H1 (cell line): ENCODE results near the gene CACNA2D1. TPM values are rescaled to one million over a fixed set of nuclear protein-coding genes. Genes with fewer than 3 reads are reported as not detected.

Source experiments
- CTCF ChIA-PET: fragments of 300-600 bp; sonication (Branson Sonifier 250); formaldehyde crosslinking; loops from one replicate; lab custom pipeline; 2021; ENCODE audit not compliant: partially characterized antibody; lab: Charles Lee
- POLR2A ChIA-PET: fragments of 300-600 bp; sonication (Branson Sonifier 250); formaldehyde crosslinking; loops from one replicate; lab custom pipeline; 2021; ENCODE audit warnings: inconsistent platforms; ENCODE audit not compliant: partially characterized antibody; lab: Charles Lee
- DNase-seq, 2 experiments: peaks; one replicate each; pipeline versions ENCODE4 v3.0.0 to v3.0.0-alpha.2; 2010 to 2022; ENCODE audit warnings: low spot score in 2 of 2, low read depth in 1 of 2, mixed read lengths in 1 of 2
- FAIRE-seq: peaks from 2 replicates; lab custom pipeline; 2011; peaks lifted over from hg19 to GRCh38; lab: Jason Lieb, UNC
- H2AFZ ChIP-seq: 2 replicates; pipeline ENCODE4 v1.8.1; 2012; ENCODE audit warnings: low read length, inconsistent platforms
- H2AK5ac ChIP-seq: 2 replicates; pipeline ENCODE4 v1.6.1; 2013; ENCODE audit warnings: low read depth, low read length
- H2BK120ac ChIP-seq: replicated peaks from 2 replicates; pipeline ENCODE3; 2013; ENCODE audit warnings: low read depth, low read length, inconsistent platforms
- H2BK12ac ChIP-seq: 2 replicates; pipeline ENCODE4 v1.6.1; 2013; ENCODE audit warnings: low read depth, low read length
- H2BK15ac ChIP-seq: 2 replicates; pipeline ENCODE4 v1.6.1; 2013; ENCODE audit warnings: low read length
- H2BK20ac ChIP-seq: 2 replicates; pipeline ENCODE4 v1.6.1; 2013; ENCODE audit warnings: low read length
- H2BK5ac ChIP-seq: 2 replicates; pipeline ENCODE4 v1.6.1; 2013; ENCODE audit warnings: low read depth, low read length
- H3K14ac ChIP-seq: 2 replicates; pipeline ENCODE4 v1.6.1; 2013; ENCODE audit warnings: inconsistent platforms; ENCODE audit not compliant: insufficient read length
- H3K18ac ChIP-seq: 2 replicates; pipeline ENCODE4 v1.6.1; 2013; ENCODE audit warnings: low read length; ENCODE audit errors: extremely low read depth
- H3K23ac ChIP-seq: 2 replicates; pipeline ENCODE4 v1.6.1; 2013; ENCODE audit warnings: inconsistent platforms; ENCODE audit not compliant: insufficient read length
- H3K23me2 ChIP-seq: 2 replicates; pipeline ENCODE4 v1.6.1; 2013; ENCODE audit warnings: low read depth, low read length
- H3K27ac ChIP-seq: 2 replicates; pipeline ENCODE4 v1.6.1; 2011; ENCODE audit warnings: low read depth, low read length, inconsistent platforms
- H3K27me3 ChIP-seq, 4 experiments: replicated peaks in 1 of 4; 1 replicate in 1 of 4; 2 replicates in 3 of 4; pipeline versions ENCODE4 v1.6.1 to v1.8.1; 2011 to 2013; ENCODE audit warnings: low read length in 3 of 4, mild to moderate bottlenecking in 3 of 4, inconsistent platforms in 2 of 4, mixed read lengths in 2 of 4, moderate library complexity in 1 of 4; ENCODE audit not compliant: control insufficient read depth in 3 of 4, insufficient read depth in 3 of 4; ENCODE audit errors: extremely low read depth in 1 of 4
- H3K36me3 ChIP-seq, 4 experiments: 2 replicates each; pipeline versions ENCODE4 v1.6.1 to v1.8.1; 2011 to 2013; ENCODE audit warnings: mild to moderate bottlenecking in 4 of 4, low read length in 3 of 4, moderate library complexity in 2 of 4, control low read depth in 1 of 4, inconsistent platforms in 1 of 4; ENCODE audit not compliant: insufficient read depth in 4 of 4, control insufficient read depth in 2 of 4
- H3K4ac ChIP-seq: replicated peaks from 2 replicates; pipeline ENCODE3; 2013; ENCODE audit warnings: low read length, low read depth, mixed read lengths, inconsistent platforms; ENCODE audit not compliant: insufficient read length
- H3K4me1 ChIP-seq, 4 experiments: replicated peaks in 1 of 4; 1 replicate in 1 of 4; 2 replicates in 3 of 4; pipeline versions ENCODE4 v1.6.1 to v1.8.1; 2011 to 2013; ENCODE audit warnings: low read length in 3 of 4, inconsistent platforms in 2 of 4, mixed read lengths in 1 of 4; ENCODE audit not compliant: insufficient read depth in 4 of 4, control insufficient read depth in 3 of 4
- H3K4me2 ChIP-seq, 2 experiments: 2 replicates each; pipeline versions ENCODE4 v1.6.1 to v1.8.1; 2011 to 2013; ENCODE audit warnings: low read depth in 2 of 2, low read length in 2 of 2, control low read depth in 1 of 2, inconsistent platforms in 1 of 2, mild to moderate bottlenecking in 1 of 2; ENCODE audit not compliant: insufficient read depth in 1 of 2
- H3K4me3 ChIP-seq, 4 experiments: fragments of 200-600, 300-600 bp in 1 of 4; sonication (generic), shearing (Covaris generic), sonication (Bioruptor Twin) in 1 of 4; 2 replicates each; pipeline versions ENCODE4 v1.5.1 to v1.8.1; 2011 to 2016; ENCODE audit warnings: low read length in 4 of 4, low read depth in 3 of 4, control low read depth in 2 of 4, inconsistent platforms in 2 of 4, mild to moderate bottlenecking in 2 of 4, mixed read lengths in 1 of 4, moderate library complexity in 1 of 4; ENCODE audit not compliant: insufficient read depth in 2 of 4; ENCODE audit errors: extremely low read depth in 1 of 4
- H3K56ac ChIP-seq: replicated peaks from 2 replicates; pipeline ENCODE3; 2013; ENCODE audit warnings: low read depth, mild to moderate bottlenecking, mixed read lengths, low read length, inconsistent platforms; ENCODE audit not compliant: insufficient read length
- H3K79me1 ChIP-seq: 2 replicates; pipeline ENCODE4 v1.6.1; 2013; ENCODE audit warnings: low read depth, low read length, control low read depth
- H3K79me2 ChIP-seq, 2 experiments: 2 replicates each; pipeline versions ENCODE4 v1.6.1 to v1.8.1; 2012 to 2013; ENCODE audit warnings: low read length in 2 of 2, mild to moderate bottlenecking in 2 of 2, inconsistent platforms in 1 of 2; ENCODE audit not compliant: insufficient read depth in 2 of 2, control insufficient read depth in 1 of 2
- H3K9ac ChIP-seq, 4 experiments: replicated peaks in 1 of 4; 1 replicate in 1 of 4; 2 replicates in 3 of 4; pipeline versions ENCODE4 v1.6.1 to v1.8.1; 2011 to 2013; ENCODE audit warnings: low read depth in 3 of 4, low read length in 3 of 4, control low read depth in 2 of 4, mild to moderate bottlenecking in 2 of 4, moderate library complexity in 2 of 4, inconsistent platforms in 1 of 4; ENCODE audit errors: extremely low read depth in 1 of 4
- H3K9me3 ChIP-seq, 2 experiments: 2 replicates each; pipeline versions ENCODE4 v1.6.1 to v1.8.1; 2012 to 2013; ENCODE audit warnings: mild to moderate bottlenecking in 2 of 2, moderate library complexity in 2 of 2, control low read depth in 1 of 2, inconsistent platforms in 1 of 2, low read depth in 1 of 2, low read length in 1 of 2, mixed read lengths in 1 of 2; ENCODE audit not compliant: insufficient read depth in 2 of 2
- H4K20me1 ChIP-seq, 2 experiments: replicated peaks in 1 of 2; 2 replicates each; pipeline versions ENCODE3 to v1.8.1; 2011 to 2013; ENCODE audit warnings: inconsistent platforms in 2 of 2, low read length in 2 of 2, mild to moderate bottlenecking in 1 of 2; ENCODE audit not compliant: insufficient read depth in 2 of 2, control insufficient read depth in 1 of 2
- H4K5ac ChIP-seq: 2 replicates; pipeline ENCODE4 v1.6.1; 2013; ENCODE audit warnings: low read length, low read depth, mixed read lengths, inconsistent platforms; ENCODE audit not compliant: insufficient read length
- H4K8ac ChIP-seq: 2 replicates; pipeline ENCODE4 v1.8.0; 2013; ENCODE audit warnings: mild to moderate bottlenecking, moderate library complexity, low read length, inconsistent platforms; ENCODE audit not compliant: insufficient read depth; ENCODE audit errors: extremely low read depth
- H4K91ac ChIP-seq: replicated peaks from 2 replicates; pipeline ENCODE3; 2013; ENCODE audit warnings: low read length, mixed read lengths, inconsistent platforms; ENCODE audit not compliant: insufficient read length
- CEBPB ChIP-seq: IDR thresholded peaks from 2 replicates; pipeline ENCODE4 v1.6.1; 2012; ENCODE audit warnings: low read depth, low read length
- FOSL1 ChIP-seq: IDR thresholded peaks from 2 replicates; pipeline ENCODE4 v1.6.1; 2011; ENCODE audit warnings: mild to moderate bottlenecking, low read depth, low read length, moderate library complexity; ENCODE audit not compliant: insufficient read depth
- KDM4A ChIP-seq: IDR thresholded peaks from one replicate; pipeline ENCODE4 v1.7.1; 2012; ENCODE audit warnings: low read depth, mild to moderate bottlenecking, moderate library complexity, low read length, inconsistent platforms; ENCODE audit not compliant: severe bottlenecking
- MAX ChIP-seq: IDR thresholded peaks from 2 replicates; pipeline ENCODE4 v1.6.1; 2012; ENCODE audit warnings: inconsistent platforms
- SUZ12 ChIP-seq: fragments of 200-600 bp; sonication (generic); IDR thresholded peaks from 2 replicates; pipeline ENCODE4 v1.6.1; 2012; ENCODE audit warnings: mild to moderate bottlenecking, inconsistent platforms, low read length, moderate library complexity, mixed read lengths
- TBP ChIP-seq: IDR thresholded peaks from 2 replicates; pipeline ENCODE4 v1.6.1; 2011; ENCODE audit warnings: low read depth, low read length, improper control_type of control experiment
- WGBS, 2 experiments: shearing (Covaris generic) in 1 of 2; methylation state at CpG; one replicate each; pipeline versions ENCODE4 v1.1.6 to v1.1.7; 2013 to 2015; ENCODE audit warnings: low lambda C conversion rate in 2 of 2, mixed read lengths in 2 of 2, inconsistent platforms in 1 of 2, low coverage in 1 of 2, missing lambda C conversion rate in 1 of 2; ENCODE audit not compliant: insufficient replicate concordance in 2 of 2, insufficient coverage in 1 of 2, insufficient read length in 1 of 2; ENCODE audit errors: extremely low coverage in 1 of 2, missing lambda C conversion rate in 1 of 2; 5-methylcytosine and 5-hydroxymethylcytosine counted together
- polyA plus RNA-seq, 7 experiments: library from polyadenylated mRNA; depleted of rRNA in 3 of 7; stranded (reverse) in 5 of 7; unstranded in 2 of 7; fragments of >200 nt in 5 of 7; fragments of 200-250 nt in 2 of 7; gene quantifications; 1 replicate in 5 of 7; 2 replicates in 1 of 7; 4 replicates in 1 of 7; pipeline versions ENCODE4 v1.2.1 to v1.2.3, GENCODE V29; 2011 to 2013; ENCODE audit warnings: missing spikeins in 2 of 7, mixed read lengths in 2 of 7
- total RNA-seq: library from RNA; stranded (reverse); fragmentation: NEBNext Ultra II Directional; extraction: Animal tissue kit (Norgen Biotek cat#: 25700); gene quantifications from 2 replicates; pipeline ENCODE4 v1.2.1, GENCODE V29; 2021
- TF ChIP-seq, protein P1 (sequence below), 3 experiments: IDR thresholded peaks; 1 replicate in 2 of 3; 2 replicates in 1 of 3; pipeline versions ENCODE4 v1.5.1 to v1.6.1; 2011; ENCODE audit warnings: low read length in 3 of 3, mild to moderate bottlenecking in 3 of 3, inconsistent platforms in 2 of 3, low read depth in 1 of 3, moderate library complexity in 1 of 3; ENCODE audit not compliant: insufficient read depth in 1 of 3; ENCODE audit errors: control extremely low read depth in 1 of 3

CACNA2D1 gene
- total and polyA plus RNA-seq, 2 of the 8 experiments (the other 6 are each of a cell fraction or from before 2014, with no cell fraction given), result 4.3 to 27.3 TPM

DNA sequence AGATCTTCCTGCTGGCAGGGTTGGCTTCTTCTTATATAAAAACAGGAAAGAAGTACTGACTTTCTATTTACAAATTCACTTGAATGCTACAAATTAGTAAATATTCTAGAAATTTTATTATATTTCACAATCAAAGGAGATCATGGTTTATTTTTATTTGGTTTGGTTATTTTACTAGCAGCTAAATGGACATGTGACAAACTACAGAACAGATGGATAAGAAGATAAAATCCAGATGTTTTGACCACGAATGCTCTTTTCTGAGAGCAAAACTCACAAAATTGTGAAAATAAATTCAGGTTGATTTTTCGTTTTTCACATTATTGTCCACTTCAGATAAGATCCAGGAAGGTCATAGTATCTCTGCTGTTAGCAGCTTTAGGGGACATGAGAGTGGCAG lies 55.4 kb downstream of the CACNA2D1 start:
- ChIA-PET POLR2A (interaction anchor here (0.6 to 1.6 kb wide), 2 partner anchors 21 to 210 kb away, joined by 3 read pairs; no protein-coding TSS in a partner anchor), CTCF (interaction anchor here (1.2 kb wide), 1 partner anchor 93 kb away, joined by 3 read pairs; no protein-coding TSS in a partner anchor)
- no peak overlapping the region for H2BK20ac ChIP-seq
- no peak overlapping the region for H2BK15ac ChIP-seq
- H3K9me3 ChIP-seq, result no peaks in the 10 kb centered on the region
- H2BK120ac ChIP-seq, result no peak overlapping the region
- H3K79me2 ChIP-seq, result peaks cover 0 to 15% of the 10 kb centered on the region in 2 experiments; a peak in 2 of 4 replicates
- H3K9ac ChIP-seq, result no peak overlapping the region
- H3K56ac ChIP-seq, result no peak overlapping the region
- H3K27me3 ChIP-seq, result no peaks in the 10 kb centered on the region
- no peaks in the 10 kb centered on the region for H3K36me3 ChIP-seq
- no peaks in the 10 kb centered on the region for H3K79me1 ChIP-seq
- H3K23ac ChIP-seq, result no peak overlapping the region
- H2AFZ ChIP-seq, result no peak overlapping the region
- H3K23me2 ChIP-seq, result no peaks in the 10 kb centered on the region
- no peak overlapping the region for H3K14ac ChIP-seq
- H4K20me1 ChIP-seq, result no peaks in the 10 kb centered on the region
- H4K8ac ChIP-seq, result no peak overlapping the region
- no peak overlapping the region for H2AK5ac ChIP-seq
- no peak for FAIRE-seq
- no peak overlapping the region for H3K18ac ChIP-seq
- H4K91ac ChIP-seq, result no peak overlapping the region
- 76% methylated on average over 2 of the region's 2 CpGs; no CpG with 5 or more reads in 1 of the 2 experiments for WGBS, 2 experiments
- H3K4ac ChIP-seq, result no peak overlapping the region
- no peak overlapping the region for H3K4me3 ChIP-seq
- no peak overlapping the region for H2BK12ac ChIP-seq
- no peak for DNase-seq
- no peak overlapping the region for H3K4me2 ChIP-seq
- H3K4me1 ChIP-seq, result peaks cover 3 to 10% (median 7%) of the 10 kb centered on the region in 4 experiments; a peak in 6 of 7 replicates
- no peak overlapping the region for H3K27ac ChIP-seq
- no peak overlapping the region for H4K5ac ChIP-seq
- no peak overlapping the region for H2BK5ac ChIP-seq
- no peak for TF ChIP-seq CEBPB
- TF ChIP-seq, protein P1, sequence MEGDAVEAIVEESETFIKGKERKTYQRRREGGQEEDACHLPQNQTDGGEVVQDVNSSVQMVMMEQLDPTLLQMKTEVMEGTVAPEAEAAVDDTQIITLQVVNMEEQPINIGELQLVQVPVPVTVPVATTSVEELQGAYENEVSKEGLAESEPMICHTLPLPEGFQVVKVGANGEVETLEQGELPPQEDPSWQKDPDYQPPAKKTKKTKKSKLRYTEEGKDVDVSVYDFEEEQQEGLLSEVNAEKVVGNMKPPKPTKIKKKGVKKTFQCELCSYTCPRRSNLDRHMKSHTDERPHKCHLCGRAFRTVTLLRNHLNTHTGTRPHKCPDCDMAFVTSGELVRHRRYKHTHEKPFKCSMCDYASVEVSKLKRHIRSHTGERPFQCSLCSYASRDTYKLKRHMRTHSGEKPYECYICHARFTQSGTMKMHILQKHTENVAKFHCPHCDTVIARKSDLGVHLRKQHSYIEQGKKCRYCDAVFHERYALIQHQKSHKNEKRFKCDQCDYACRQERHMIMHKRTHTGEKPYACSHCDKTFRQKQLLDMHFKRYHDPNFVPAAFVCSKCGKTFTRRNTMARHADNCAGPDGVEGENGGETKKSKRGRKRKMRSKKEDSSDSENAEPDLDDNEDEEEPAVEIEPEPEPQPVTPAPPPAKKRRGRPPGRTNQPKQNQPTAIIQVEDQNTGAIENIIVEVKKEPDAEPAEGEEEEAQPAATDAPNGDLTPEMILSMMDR (IDR thresholded peaks at IDR 0.05; ENCODE audit: control extremely low read depth in 1 of 3, insufficient read depth in 1 of 3, low read depth in 1 of 3, low read length in 3 of 3), result no peak
- no peak for TF ChIP-seq KDM4A
- TF ChIP-seq FOSL1, result no peak
- no peak for TF ChIP-seq TBP
- no peak for TF ChIP-seq SUZ12
- no peak for TF ChIP-seq MAX
